NCI-H2029 treated with DMSO at 0.1 percent for 48 hours (cell line): ENCODE results near the gene HOXA3.

Source experiments
- DNase-seq: peaks from one replicate; lab custom pipeline; 2025; lab: John Stamatoyannopoulos, UW

HOXA3 gene

GRCh38 chr7:27154901-27155815 lies 2.8 kb upstream of the HOXA3 start:
- DNase-seq, result no peak

- DNase-seq, result no peak
Observed at GRCh38 chr7:27154369-27154768, 2.0 kb upstream of the HOXA3 start.

GRCh38 chr7:27153526-27153925 lies 1.1 kb upstream of the HOXA3 start:
- no peak for DNase-seq

GRCh38 chr7:27152816-27153442 lies 546 bp upstream of the HOXA3 start:
- no peak for DNase-seq

- DNase-seq, result no peak
Observed at GRCh38 chr7:27151341-27151930, 947 bp downstream of the HOXA3 start.

GRCh38 chr7:27150568-27151340 lies 1.6 kb downstream of the HOXA3 start:
- DNase-seq, result no peak

- no peak for DNase-seq
Observed at GRCh38 chr7:27149842-27150567, 2.4 kb downstream of the HOXA3 start.

GRCh38 chr7:27148756-27149641 lies 3.4 kb downstream of the HOXA3 start:
- no peak for DNase-seq

- no peak for DNase-seq
Observed at GRCh38 chr7:27148031-27148755, 4.2 kb downstream of the HOXA3 start.

- no peak for DNase-seq
Observed at GRCh38 chr7:27147199-27148030, 5.0 kb downstream of the HOXA3 start, which contains the start of gene HOXA6. Gene HOXA6, minus strand, starts transcription at chr7:27147774. Its CDS starts 25 bp downstream, at chr7:27147749.

- no peak for DNase-seq
Observed at GRCh38 chr7:27146491-27147198, 5.7 kb downstream of the HOXA3 start.

GRCh38 chr7:27145914-27146412 lies 6.4 kb downstream of the HOXA3 start:
- DNase-seq, result no peak

GRCh38 chr7:27145165-27145913 lies 7.0 kb downstream of the HOXA3 start:
- DNase-seq, result no peak

- no peak for DNase-seq
Observed at GRCh38 chr7:27144781-27145164, 7.6 kb downstream of the HOXA3 start.

- no peak for DNase-seq
Observed at GRCh38 chr7:27143950-27144780, 8.2 kb downstream of the HOXA3 start.
